Measurements from ENCODE around the gene STX1A. TPM values are rescaled to one million over a fixed set of nuclear protein-coding genes. Genes with fewer than 3 reads are reported as not detected.
"Not testable (repeated sequence)": the region's sequence is repeated elsewhere in the genome, so short reads cannot be mapped to it uniquely, and the experiment has no call there.

STX1A gene
- total RNA-seq, 2 donors from 2014 or later = 2.0 to 2.6 TPM

DNA sequence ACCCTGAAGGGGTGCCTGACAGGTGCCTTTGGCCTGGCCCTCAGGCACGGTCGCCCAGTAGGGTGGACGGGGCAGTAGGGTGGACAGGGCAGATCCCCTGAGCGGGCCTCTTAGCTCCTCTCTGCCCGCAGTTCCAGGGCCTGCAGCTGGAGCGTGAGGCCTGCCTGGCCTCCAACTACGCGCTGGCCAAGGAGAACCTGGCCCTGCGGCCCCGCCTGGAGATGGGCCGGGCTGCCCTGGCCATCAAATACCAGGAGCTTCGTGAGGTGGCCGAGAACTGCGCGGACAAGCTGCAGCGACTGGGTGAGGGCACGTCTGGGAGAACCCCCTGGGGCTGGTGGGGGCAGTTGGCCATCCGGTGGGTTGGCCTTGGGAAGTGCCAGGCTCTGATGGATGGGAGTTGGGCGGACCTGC is 50.2 kb downstream of the STX1A start:
- DNase-seq (no peak), ATAC-seq (no peak)
- intact Hi-C loops (cut with DNase I) = loop anchor here in 1 of 2 donors (5.0 kb wide), 2 partner anchors 47 to 62 kb away; partner anchors contain the start of gene MLXIPL

- intact Hi-C loops (cut with DNase I) = loop anchor here in 1 of 2 donors (5.0 kb wide), 2 partner anchors 47 to 62 kb away; partner anchors contain the start of gene MLXIPL
- no peak for DNase-seq
Observed at GRCh38 chr7:73668886-73669230, 50.6 kb downstream of the STX1A start.

GRCh38 chr7:73668103-73668885 is 51.2 kb downstream of the STX1A start:
- ATAC-seq (no peak), DNase-seq (no peak)
- intact Hi-C loops (cut with DNase I) = loop anchor here in 1 of 2 donors (5.0 kb wide), 2 partner anchors 46 to 61 kb away; partner anchors contain the start of gene MLXIPL

More at GRCh38 chr7:73668886-73669230, 50.6 kb downstream of the STX1A start:
- no peak for ATAC-seq

GRCh38 chr7:73667344-73668102 is 51.9 kb downstream of the STX1A start, which contains the start of gene VPS37D:
Gene VPS37D, plus strand, starts transcription at chr7:73667831. Its CDS starts 128 bp downstream, at chr7:73667959.
- ATAC-seq (peak; percentile 96), DNase-seq (peak; percentile 92)
- intact Hi-C loops (cut with DNase I) = loop anchor here in 1 of 2 donors (5.0 kb wide), 2 partner anchors 45 to 60 kb away; partner anchors contain the start of gene MLXIPL

DNA sequence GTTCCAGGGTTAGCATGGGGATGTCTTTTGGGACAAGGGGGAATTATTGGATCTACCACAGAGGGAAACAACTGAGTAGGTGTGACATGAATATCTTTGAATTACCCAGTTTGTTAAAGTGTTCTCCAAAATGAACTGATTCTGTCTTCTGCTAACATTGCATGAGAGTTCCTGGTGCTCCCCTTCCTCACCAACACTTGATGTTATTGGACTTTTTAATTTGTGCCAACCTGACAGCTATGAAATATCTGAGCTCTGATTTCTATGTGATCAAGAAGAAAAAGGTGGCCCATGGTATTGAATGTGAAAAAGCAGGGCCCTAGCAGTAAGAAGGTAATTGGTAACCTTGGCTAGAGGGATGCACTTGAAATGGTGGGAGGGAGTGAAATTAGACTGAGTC is 56.4 kb downstream of the STX1A start:
- DNase-seq (no peak), ATAC-seq (no peak)
- intact Hi-C loops (cut with DNase I) = no loop called here

- intact Hi-C loops (cut with DNase I) = not testable (repeated sequence)
Observed at GRCh38 chr7:73660594-73660993, 58.9 kb downstream of the STX1A start.

GRCh38 chr7:73659983-73660382 is 59.5 kb downstream of the STX1A start:
- DNase-seq (no peak), ATAC-seq (no peak)
- intact Hi-C loops (cut with DNase I) = no loop called here

More at GRCh38 chr7:73660594-73660993, 58.9 kb downstream of the STX1A start:
- not testable (repeated sequence) for ATAC-seq, DNase-seq

GRCh38 chr7:73655309-73655708 is 64.2 kb downstream of the STX1A start:
- intact Hi-C loops (cut with DNase I); DNase-seq; ATAC-seq: not testable (repeated sequence)

DNA sequence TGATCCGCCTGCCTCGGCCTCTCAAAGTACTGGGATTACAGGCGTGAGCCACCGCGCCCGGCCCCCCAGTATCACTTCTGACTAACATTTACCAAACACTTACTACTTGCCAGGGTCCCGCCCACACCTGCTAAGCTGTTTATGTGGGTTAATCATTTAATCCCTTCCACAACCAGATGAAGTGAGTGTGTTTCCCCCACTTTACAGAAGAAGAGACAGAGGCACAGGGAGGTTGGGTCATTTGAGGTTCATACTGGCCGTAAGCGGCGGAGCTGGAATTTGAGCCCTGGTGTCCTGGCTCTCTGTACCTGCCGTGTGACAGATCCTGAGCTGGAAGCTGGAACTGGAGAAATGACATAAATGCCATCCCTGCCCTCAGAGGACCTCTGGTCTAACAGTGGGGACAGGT is 66.9 kb downstream of the STX1A start:
- no peak for DNase-seq
- intact Hi-C loops (cut with DNase I) = no loop called here
- no peak for ATAC-seq

GRCh38 chr7:73650524-73650923 is 68.9 kb downstream of the STX1A start:
- no peak for ATAC-seq
- intact Hi-C loops (cut with DNase I) = no loop called here
- DNase-seq = no peak

DNA sequence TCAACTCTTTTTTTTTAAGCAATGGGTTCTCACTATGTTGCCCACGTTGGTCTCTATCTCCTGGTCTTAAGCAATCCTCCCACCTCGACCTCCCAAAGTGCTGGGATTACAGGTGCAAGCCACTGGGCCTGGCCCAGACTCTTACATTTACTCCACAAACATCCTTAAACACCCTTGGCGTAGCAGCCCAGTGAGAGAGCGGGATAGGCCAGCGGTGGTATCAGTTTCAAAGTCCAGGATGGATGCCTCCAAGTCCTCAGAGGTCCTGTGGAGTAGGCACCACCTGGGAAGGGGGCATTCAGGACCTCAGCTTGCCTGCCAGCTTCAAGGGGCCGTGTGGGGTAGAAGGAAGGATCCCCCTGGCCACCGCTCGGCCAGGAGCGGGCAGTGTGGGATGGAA is 69.9 kb downstream of the STX1A start:
- DNase-seq = no peak
- intact Hi-C loops (cut with DNase I) = no loop called here
- no peak for ATAC-seq

Small RNA genes within 50 kb of the gene (microRNA-seq; reads per million reads assigned to microRNA genes)
- 0 reads per million in 2 donors for gene MIR4284

Other genes with a start within 250 kb of the STX1A start
- gene BAZ1B, start 197.4 kb downstream of the STX1A start, total RNA-seq = 10 to 100 TPM; 40.6 to 44.4 TPM
- gene BCL7B, start 162.0 kb downstream of the STX1A start, total RNA-seq = 10 to 100 TPM; 60.7 to 73.0 TPM
- gene TBL2, start 141.1 kb downstream of the STX1A start, total RNA-seq = 10 to 100 TPM; 14.3 to 24.8 TPM
- 10 to 100 TPM; 14.0 to 29.1 TPM for gene MLXIPL, start 95.1 kb downstream of the STX1A start, total RNA-seq
- gene VPS37D, start 51.8 kb downstream of the STX1A start, total RNA-seq = 1 to 10 TPM; 1.4 to 2.5 TPM
- gene DNAJC30, start 36.2 kb downstream of the STX1A start, total RNA-seq = 10 to 100 TPM; 13.6 to 14.3 TPM
- gene BUD23, start 36.1 kb downstream of the STX1A start, total RNA-seq = 10 to 100 TPM; 70.3 to 72.5 TPM
- gene ABHD11, start 19.1 kb upstream of the STX1A start, total RNA-seq = 10 to 100 TPM; 22.6 to 27.4 TPM
- gene CLDN3, start 50.6 kb upstream of the STX1A start, total RNA-seq = not detected
- under 1 TPM in 1 of 2 donors, not detected in 1; 0.71 TPM for gene CLDN4, start 111.3 kb upstream of the STX1A start, total RNA-seq
- gene METTL27, start 122.8 kb upstream of the STX1A start, total RNA-seq = under 1 TPM; 0.32 to 0.92 TPM
- gene TMEM270, start 141.5 kb upstream of the STX1A start, total RNA-seq = not detected